NK-92 treated with Interleukin-12 subunit alpha and Interleukin-12 subunit beta, amount 100 ng/mL, for 24 hours (cell line): ENCODE data around the gene FGF10.

Experiments used
- DNase-seq: peaks from one replicate; lab custom pipeline; 2025; lab: John Stamatoyannopoulos, UW

The FGF10 gene

GRCh38 chr5:44356231-44356630, 33.0 kb downstream of the FGF10 start:
- DNase-seq = no peak

GRCh38 chr5:44345871-44346270, 43.3 kb downstream of the FGF10 start:
- DNase-seq = no peak

- DNase-seq = no peak
Measured at GRCh38 chr5:44336708-44337107, 52.5 kb downstream of the FGF10 start.

- no peak for DNase-seq
Measured at GRCh38 chr5:44334622-44335021, 54.6 kb downstream of the FGF10 start.

- DNase-seq = no peak
Measured at GRCh38 chr5:44332285-44332971, 56.8 kb downstream of the FGF10 start.

GRCh38 chr5:44331471-44332050, 57.7 kb downstream of the FGF10 start:
- no peak for DNase-seq

- no peak for DNase-seq
Measured at GRCh38 chr5:44329716-44330115, 59.5 kb downstream of the FGF10 start.

- no peak for DNase-seq
Measured at GRCh38 chr5:44321144-44321725, 68.0 kb downstream of the FGF10 start.

- DNase-seq = no peak
Measured at GRCh38 chr5:44320188-44320587, 69.0 kb downstream of the FGF10 start.

- DNase-seq = no peak
Measured at GRCh38 chr5:44318883-44319282, 70.3 kb downstream of the FGF10 start.

- DNase-seq = no peak
Measured at GRCh38 chr5:44312374-44312773, 76.8 kb downstream of the FGF10 start.

GRCh38 chr5:44300551-44300950, 88.7 kb downstream of the FGF10 start:
- no peak for DNase-seq

- no peak for DNase-seq
Measured at GRCh38 chr5:44299394-44299793, 89.8 kb downstream of the FGF10 start.

- no peak for DNase-seq
Measured at GRCh38 chr5:44294516-44294915, 94.7 kb downstream of the FGF10 start.

GRCh38 chr5:44292736-44293135, 96.5 kb downstream of the FGF10 start:
- no peak for DNase-seq

- no peak for DNase-seq
Measured at GRCh38 chr5:44278469-44278868, 110.8 kb downstream of the FGF10 start.

GRCh38 chr5:44275908-44276307, 113.3 kb downstream of the FGF10 start:
- no peak for DNase-seq

- DNase-seq = no peak
Measured at GRCh38 chr5:44275329-44275728, 113.9 kb downstream of the FGF10 start.

GRCh38 chr5:44267909-44268308, 121.3 kb downstream of the FGF10 start:
- no peak for DNase-seq

GRCh38 chr5:44266882-44267576, 122.2 kb downstream of the FGF10 start:
- no peak for DNase-seq

GRCh38 chr5:44265713-44266112, 123.5 kb downstream of the FGF10 start:
- DNase-seq = no peak

- no peak for DNase-seq
Measured at GRCh38 chr5:44260793-44261192, 128.4 kb downstream of the FGF10 start.
